NOMO-1 treated with DMSO at 0.1 percent for 48 hours (cell line): ENCODE results near the gene KRTAP2-2.
"Not testable (repeated sequence)": the region's sequence is repeated elsewhere in the genome, so short reads cannot be mapped to it uniquely, and the experiment has no call there.

ENCODE experiments used
- DNase-seq: peaks from one replicate; lab custom pipeline; 2025; ENCODE audit not compliant: unreplicated experiment; lab: John Stamatoyannopoulos, UW

Gene KRTAP2-2

DNA sequence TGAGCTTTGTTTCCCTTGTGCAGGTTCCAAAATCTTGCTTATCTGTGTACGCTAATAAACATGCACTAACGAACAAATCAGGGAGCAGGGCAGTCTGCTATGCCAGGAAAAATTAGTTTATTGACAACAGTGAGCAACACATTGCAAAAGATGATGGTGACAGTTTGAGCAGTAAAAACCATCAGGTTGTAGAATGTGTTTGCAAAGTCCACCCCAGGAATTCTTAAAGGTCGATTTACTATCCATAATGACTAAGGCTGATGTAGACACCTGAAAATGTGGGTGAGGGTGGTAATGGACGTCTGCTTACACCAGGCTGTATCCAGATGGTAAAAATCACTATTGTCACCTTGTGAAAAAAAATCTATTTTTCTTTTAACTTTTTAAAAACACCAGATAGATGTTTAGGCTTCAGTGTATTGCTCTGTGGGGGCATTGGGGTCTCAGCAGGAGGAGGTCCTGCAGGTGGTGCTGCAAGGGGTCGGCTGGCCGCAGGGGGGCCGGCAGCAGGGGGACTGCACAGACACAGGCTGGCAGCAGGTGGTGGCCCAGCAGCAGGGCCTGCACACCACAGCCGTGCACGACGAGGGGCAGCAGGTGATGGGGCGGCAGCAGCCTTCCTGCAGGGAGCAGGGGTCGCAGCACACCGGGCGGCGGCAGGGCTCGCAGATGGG lies 10.1 kb upstream of the KRTAP2-2 start:
- DNase-seq, result not testable (repeated sequence)

DNA sequence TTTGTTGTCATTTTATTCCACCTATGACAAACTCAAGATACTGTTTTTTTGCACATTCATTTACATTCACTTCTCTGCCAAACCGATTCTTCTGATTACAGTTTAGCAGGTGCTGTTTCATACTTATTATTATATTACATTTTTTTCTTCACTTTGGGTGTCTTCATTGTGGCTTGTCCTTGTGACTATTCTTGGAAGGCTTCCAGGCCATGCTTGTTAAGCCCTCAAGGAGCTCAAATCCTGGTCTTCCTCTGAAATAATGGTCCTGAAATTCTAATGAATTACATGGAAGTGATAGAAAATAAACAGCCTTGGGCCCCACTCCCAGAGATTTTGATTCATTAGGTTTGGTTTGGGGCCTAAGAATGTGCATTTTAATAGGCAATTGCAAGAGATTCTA lies 9.3 kb upstream of the KRTAP2-2 start:
- DNase-seq, result no peak

DNA sequence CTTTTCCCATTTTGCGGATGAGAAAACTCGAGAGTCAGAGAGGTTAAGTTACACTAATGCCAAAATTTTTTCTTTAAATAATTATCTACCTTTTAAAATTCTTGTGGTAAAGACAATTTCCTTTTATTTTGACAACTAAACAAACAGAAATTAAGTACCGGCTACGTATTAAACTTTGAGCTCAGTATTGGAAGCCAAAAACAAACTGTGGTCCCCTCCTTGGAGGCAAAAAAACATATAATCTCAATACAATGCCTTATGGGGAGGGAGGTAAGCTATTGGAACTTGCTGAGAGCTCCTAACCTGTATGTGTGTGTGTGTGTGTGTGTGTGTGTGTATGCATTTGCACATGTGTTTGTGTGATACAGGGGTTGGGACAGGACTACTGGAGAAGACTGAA lies 8.4 kb upstream of the KRTAP2-2 start:
- DNase-seq, result no peak

DNA sequence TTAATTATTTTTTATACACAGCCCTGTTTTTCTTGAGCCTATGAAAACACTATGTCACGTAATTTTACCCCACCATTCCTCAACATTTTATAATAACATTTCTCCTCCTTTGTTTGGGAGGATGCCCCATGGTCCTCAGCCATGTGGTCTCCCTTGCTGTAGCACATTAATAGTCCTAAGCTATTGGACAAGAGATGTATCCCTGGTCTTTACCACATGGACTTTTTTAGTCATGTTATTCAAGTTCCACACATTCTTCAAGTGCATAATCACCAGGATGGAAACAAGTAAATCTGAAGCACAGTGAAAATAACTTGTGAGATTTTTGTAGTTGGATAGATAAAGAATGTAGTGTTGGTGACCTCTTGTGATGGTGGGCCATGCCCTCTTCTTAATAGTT lies 6.9 kb upstream of the KRTAP2-2 start:
- no peak for DNase-seq

DNA sequence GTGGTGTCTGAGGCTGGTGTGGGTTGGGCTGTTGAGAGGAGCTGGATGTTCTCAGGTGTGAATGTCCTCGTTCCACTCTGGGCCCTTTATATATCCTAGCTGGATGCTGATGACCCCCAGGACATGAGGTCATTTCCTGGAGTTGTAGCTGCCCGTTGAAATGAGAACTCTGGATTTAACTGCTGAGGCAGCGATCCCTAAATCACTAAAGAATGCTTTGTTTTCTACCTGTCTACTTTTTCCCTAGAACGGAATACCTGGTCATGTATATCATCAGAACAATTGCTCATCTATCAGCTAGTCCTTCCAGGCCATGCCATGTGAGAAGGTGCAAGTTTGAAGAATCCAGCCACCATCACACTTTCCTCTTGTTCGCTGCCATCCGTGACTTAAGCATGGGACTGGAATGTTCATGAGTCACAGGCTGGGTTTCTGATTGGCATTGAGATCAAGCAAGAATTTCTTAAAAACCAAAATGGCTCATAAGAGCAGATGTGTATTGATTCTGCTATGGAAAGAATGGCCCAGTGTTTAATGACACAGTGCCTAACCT lies 5.1 kb upstream of the KRTAP2-2 start, which contains the start of gene KRTAP2-3:
TSS of gene KRTAP2-3 (minus strand) at position 63 of the 553 bp plus-strand sequence. CDS start 64 bp downstream, outside the sequence.
- no peak for DNase-seq

DNA sequence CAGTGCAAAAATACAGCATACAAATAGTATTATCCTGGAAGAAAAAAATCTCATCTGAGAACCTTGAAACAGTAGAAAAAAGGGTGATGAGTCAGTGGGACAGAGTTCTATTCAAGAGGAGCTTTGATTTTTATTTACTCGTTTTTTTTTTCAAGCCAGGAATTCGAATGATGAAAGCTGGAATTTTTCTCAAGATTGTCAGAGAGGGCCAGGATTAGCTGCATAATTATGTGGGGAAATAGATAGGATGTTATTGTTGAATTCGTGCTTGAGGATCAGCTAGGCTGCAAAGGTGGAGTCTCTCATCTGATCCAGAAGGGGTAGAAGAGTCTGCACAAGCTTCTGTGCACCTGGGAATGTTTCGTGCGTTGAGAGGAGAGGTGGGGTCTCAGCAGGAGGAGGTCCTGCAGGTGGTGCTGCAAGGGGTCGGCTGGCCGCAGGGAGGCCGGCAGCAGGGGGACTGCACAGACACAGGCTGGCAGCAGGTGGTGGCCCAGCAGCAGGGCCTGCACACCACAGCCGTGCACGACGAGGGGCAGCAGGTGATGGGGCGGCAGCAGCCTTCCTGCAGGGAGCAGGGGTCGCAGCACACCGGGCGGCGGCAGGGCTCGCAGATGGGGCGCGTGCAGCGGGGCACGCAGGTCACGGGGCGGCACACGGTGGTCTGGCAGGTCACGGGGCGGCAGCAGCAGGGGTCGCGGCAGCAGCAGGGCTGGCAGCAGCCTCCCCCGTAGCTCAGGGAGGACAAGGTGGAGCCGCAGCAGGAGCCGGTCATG lies 4.4 kb upstream of the KRTAP2-2 start:
- not testable (repeated sequence) for DNase-seq

DNA sequence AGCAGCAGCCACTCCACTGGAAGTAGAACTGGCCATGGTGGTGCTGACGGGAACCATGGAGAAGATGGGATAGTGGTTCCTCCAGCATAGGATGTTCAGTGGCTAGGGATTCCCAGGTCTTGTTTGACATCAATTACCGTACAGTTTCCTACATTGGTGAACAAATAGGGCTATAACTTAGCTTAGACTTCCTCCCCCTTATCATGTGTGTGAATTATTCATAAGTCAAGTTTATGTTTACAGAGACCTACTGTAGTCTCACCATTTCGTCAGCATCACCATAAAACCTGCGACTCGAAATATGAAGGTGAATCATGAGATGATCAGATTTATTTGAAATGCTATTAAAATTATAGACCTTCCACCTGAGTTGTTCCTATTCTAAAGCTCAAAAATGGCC lies 3.7 kb upstream of the KRTAP2-2 start:
- no peak for DNase-seq

DNA sequence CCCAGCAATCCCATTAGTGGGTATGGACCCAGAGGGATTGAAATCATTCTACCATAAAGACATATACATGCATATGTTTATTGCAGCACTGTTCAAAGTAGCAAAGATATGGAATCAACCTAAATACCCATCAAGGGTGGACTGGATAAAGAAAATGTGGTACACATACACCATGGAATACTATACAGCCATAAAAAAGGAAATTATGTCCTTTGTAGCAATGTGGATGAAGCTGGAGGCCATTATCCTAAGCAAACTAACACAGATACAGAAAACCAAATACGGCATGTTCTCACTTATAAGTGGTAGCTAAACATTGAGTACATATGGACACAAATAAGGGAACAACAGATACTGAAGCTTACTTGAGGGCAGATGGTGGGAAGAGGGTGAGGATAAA lies 2.5 kb upstream of the KRTAP2-2 start:
- DNase-seq, result no peak

DNA sequence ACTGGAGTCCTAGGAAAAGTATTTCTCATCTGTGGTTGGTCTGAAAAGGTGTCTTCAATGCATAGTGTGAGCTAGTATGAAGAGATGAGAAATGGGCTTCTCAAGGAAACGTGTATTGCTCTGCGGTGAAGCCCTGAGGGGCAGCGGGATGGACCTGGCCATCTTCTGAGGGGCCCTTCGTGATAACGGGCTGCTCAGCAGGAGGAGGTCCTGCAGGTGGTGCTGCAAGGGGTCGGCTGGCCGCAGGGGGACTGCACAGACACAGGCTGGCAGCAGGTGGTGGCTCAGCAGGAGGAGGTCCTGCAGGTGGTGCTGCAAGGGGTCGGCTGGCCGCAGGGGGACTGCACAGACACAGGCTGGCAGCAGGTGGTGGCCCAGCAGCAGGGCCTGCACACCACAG lies 474 bp downstream of the KRTAP2-2 start:
- not testable (repeated sequence) for DNase-seq

DNA sequence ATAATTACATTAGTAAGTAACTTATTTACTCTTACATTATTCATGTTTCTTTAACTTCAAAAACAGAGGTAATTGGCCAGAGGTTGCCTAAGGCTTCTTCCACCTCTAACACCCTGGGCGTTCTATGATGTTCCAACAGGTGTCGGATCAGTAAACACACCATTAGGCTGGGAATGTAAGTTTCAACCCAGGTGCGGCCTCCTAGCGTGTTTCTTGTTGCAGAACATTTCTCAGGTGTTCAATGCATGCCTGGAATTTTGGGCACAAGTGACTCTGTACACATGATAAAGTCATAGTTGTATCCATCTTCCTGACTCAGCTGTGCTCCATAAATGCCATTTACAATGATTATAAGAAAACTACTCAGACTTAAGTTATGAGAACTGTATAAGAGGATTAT lies 1.0 kb downstream of the KRTAP2-2 start:
- no peak for DNase-seq

DNA sequence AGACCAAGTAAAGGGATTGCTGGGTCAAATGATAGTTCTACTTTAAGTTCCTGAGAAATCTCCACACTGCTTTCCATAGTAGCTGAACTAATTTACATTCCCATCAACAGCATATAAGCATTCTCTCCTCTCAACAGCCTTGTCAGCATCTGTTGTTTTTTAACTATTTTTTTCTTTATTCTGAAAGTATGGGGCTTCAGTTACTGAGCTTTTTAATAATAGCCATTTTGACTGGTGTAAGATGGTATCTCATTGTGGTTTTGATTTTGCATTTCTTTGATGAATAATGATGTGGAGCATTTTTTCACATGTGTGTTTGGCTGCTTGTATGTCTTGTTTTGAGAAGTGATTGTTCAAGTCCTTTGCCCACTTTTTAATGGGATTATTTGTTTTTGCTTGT lies 2.5 kb downstream of the KRTAP2-2 start:
- DNase-seq, result no peak

DNA sequence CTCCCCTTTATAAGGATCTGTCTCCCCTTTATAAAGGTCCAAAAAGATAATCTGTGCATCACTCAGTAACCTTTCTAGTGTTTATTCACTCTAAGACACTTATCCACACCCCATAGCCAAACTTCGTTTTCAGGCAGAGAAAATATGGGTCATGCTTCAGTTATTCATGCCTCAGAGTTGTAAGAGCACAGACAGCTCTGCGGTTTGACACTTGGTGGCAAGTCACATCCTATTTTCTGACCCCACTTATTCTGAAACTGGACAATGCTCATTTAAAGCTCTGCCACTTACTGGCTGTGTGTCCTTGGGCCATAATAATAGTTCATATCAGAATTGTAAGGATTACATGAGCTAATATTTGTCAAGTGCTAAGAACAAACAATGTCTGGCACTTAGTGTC lies 5.9 kb downstream of the KRTAP2-2 start:
- no peak for DNase-seq

DNA sequence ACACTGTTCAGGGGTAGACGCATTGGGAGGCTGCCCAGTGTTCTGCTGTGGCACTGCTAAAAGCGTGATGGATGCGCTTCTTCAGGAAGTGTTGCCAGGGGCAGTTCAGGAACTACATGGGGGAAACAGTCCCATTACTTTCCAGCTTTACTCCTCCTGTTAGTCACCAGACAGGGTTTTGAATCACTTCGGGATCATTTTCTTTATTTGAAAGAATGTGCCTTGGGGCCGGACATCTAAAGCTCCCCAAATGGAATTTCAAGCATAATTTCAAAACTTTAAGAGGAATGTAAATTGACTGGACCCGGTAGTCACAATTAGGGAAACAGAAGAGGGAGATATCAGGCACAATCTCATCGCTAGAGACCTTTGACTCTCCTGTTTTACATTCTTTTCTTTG lies 6.6 kb downstream of the KRTAP2-2 start:
- DNase-seq, result no peak

DNA sequence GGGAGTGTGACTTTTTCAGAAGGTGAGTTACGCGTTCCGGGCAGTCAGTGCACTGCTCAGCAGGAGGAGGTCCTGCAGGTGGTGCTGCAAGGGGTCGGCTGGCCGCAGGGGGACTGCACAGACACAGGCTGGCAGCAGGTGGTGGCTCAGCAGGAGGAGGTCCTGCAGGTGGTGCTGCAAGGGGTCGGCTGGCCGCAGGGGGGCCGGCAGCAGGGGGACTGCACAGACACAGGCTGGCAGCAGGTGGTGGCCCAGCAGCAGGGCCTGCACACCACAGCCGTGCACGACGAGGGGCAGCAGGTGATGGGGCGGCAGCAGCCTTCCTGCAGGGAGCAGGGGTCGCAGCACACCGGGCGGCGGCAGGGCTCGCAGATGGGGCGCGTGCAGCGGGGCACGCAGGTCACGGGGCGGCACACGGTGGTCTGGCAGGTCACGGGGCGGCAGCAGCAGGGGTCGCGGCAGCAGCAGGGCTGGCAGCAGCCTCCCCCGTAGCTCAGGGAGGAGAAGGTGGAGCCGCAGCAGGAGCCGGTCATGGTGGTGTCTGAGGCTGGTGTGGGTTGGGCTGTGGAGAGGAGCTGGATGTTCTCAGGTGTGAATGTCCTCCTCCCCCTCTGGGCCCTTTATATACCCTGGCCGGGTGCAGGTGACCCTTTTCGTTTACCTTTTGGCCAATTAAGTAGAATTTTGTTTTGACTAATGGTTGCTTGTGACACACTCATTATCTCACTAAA lies 8.1 kb downstream of the KRTAP2-2 start, which contains the start of gene KRTAP2-1:
TSS of gene KRTAP2-1 (minus strand) at position 582 of the 731 bp plus-strand sequence. CDS start at position 533, 49 bp downstream.
- not testable (repeated sequence) for DNase-seq

DNA sequence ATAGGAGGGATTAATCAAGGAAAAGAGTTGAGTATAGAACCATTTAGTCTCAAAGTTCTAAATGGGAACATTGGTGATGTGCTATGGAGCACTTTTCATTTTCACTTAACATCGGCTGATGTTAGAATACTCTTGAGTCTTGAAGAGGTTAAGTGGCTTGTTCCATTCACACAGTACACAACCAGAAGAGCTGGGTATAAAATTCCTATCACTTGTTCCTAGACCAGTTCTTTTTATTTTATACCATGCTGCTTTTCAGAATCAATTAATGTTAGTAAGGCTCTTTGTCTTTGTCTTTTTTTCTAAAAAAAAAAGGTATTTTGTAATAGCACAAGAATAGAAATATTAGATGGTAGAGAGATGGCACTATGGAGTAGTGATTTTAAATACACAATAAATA lies 12.1 kb downstream of the KRTAP2-2 start:
- DNase-seq, result no peak

DNA sequence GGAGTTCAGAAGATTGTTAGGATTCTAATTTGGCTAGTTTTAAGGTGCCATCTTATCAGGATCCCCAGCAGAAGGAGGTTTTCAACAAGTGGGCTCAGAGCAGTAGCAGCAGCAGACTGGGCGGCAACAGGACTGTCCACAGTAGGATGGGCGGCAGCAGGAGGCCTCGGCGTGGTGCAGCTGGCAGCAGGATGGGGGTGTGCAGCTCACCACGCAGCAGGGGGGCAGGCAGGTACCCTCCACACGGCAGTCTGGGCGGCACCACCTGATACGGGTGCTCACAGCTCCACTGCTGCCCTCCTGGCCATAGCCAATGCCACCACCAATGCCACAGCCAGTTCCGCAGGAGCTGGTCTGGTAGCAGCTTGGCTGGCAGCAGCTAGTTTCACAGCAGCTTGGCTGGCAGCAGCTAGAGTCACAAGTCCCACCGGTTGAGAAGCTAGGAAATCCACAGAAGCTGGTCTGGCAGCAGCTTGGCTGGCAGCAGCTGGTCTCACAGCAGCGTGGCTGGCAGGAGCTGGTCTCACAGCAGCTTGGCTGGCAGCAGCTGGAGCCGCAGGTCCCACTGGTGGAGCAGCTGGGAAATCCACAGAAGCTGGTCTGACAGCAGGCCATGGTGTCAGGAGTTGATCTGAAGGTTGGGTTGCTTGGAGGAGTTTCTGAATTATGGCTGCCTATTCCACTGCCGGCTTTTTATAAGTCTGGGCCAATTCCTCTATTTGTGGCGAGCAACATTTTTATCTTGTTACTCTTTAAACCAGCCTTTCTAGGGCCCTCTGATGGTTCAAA lies 14.1 kb downstream of the KRTAP2-2 start, which contains the start of gene KRTAP1-1:
TSS of gene KRTAP1-1 (minus strand) at position 668 of the 789 bp plus-strand sequence. CDS start at position 615, 53 bp downstream.
- not testable (repeated sequence) for DNase-seq

DNA sequence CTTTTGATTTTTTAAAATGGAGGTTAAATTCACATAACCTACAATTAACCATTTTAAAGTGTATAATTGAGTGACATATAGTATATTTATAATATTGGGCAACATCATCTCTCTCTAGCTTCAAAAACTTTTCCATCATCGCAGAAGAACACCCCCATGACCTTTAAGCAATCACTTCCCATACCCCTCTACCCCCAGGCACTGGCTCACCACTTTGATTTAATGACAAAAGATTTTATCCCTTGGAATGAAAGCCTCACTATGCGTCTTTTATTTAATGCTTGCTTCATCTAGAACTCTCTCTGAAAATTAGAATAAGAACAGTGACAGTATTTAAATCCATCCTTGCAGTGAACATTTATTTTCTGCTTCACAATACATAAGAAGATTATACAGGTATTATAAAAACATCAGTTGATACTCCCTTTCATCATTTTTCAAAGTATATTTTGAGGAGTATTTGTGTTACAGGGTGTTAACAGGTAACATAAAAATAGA lies 17.1 kb downstream of the KRTAP2-2 start:
- no peak for DNase-seq

DNA sequence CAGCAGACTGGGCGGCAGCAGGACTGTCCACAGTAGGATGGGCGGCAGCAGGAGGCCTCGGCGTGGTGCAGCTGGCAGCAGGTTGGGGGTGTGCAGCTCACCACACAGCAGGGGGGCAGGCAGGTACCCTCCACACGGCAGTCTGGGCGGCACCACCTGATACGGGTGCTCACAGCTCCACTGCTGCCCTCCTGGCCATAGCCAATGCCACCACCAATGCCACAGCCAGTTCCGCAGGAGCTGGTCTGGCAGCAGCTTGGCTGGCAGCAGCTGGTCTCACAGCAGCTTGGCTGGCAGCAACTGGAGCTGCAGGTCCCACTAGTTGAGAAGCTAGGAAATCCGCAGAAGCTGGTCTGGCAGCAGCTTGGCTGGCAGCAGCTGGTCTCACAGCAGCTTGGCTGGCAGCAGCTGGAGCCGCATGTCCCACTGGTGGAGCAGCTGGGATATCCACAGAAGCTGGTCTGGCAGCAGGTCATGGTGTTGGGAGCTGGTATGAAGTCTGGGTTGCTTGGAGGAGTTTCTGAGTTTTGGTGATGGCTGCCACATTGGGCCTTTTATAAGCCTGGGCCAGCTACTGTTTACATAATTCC lies 20.6 kb downstream of the KRTAP2-2 start, which contains the start of gene KRTAP1-3:
TSS of gene KRTAP1-3 (minus strand) at position 529 of the 590 bp plus-strand sequence. CDS start at position 476, 53 bp downstream.
- not testable (repeated sequence) for DNase-seq

DNA sequence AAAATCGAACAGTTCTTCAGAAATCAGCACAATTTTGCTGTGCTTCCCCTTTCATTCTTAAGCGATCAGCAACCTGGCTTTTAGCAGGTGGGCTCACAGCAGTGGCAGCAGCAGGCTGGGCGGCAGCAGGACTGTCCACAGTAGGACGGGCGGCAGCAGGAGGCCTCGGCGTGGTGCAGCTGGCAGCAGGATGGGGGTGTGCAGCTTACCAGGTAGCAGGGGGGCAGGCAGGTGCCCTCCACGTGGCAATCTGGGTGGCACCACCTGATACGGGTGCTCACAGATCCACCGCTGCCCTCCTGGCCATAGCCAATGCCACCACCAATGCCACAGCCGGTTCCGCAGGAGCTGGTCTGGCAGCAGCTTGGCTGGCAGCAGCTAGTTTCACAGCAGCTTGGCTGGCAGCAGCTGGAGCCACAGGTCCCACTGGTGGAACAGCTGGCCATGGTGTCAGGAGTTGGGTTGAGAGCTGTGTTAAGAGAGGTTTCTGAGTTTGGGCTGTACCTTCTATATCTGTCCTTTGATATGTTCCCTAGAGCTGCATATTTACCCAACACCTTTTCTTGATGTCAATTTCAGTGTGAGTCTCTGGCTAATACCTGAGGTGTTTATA lies 25.3 kb downstream of the KRTAP2-2 start, which contains the start of gene KRTAP1-4:
TSS of gene KRTAP1-4 (minus strand) at position 563 of the 613 bp plus-strand sequence. CDS start at position 446, 117 bp downstream.
- DNase-seq, result no peak
